Middle frontal gyrus (tissue), 1 donor: ENCODE results near the gene GCNA.

Source experiments
- DNase-seq: peaks from one replicate; pipeline ENCODE4 v3.0.0-alpha.2; 2015; ENCODE audit warnings: low spot score; ENCODE audit errors: extremely low spot score

The GCNA gene

GRCh38 chrX:71615056-71615455, 36.8 kb downstream of the GCNA start:
- no peak for DNase-seq

- no peak for DNase-seq
Observed at GRCh38 chrX:71615954-71616353, 37.7 kb downstream of the GCNA start.

GRCh38 chrX:71616672-71617529, 38.7 kb downstream of the GCNA start:
- DNase-seq: no peak

GRCh38 chrX:71617742-71618141, 39.5 kb downstream of the GCNA start:
- no peak for DNase-seq

GRCh38 chrX:71618303-71618721, 40.1 kb downstream of the GCNA start, which contains the start of gene CXCR3:
Gene CXCR3, minus strand, starts transcription at chrX:71618511. Its CDS starts 62 bp downstream, at chrX:71618449.
- DNase-seq: no peak

GRCh38 chrX:71618787-71619186, 40.5 kb downstream of the GCNA start:
- no peak for DNase-seq

- no peak for DNase-seq
Observed at GRCh38 chrX:71619193-71619592, 41.0 kb downstream of the GCNA start.

GRCh38 chrX:71619986-71620385, 41.7 kb downstream of the GCNA start:
- DNase-seq: no peak

- no peak for DNase-seq
Observed at GRCh38 chrX:71621603-71622002, 43.4 kb downstream of the GCNA start.

GRCh38 chrX:71622032-71622575, 43.9 kb downstream of the GCNA start:
- no peak for DNase-seq

GRCh38 chrX:71622576-71623450, 44.6 kb downstream of the GCNA start:
- no peak for DNase-seq

- no peak for DNase-seq
Observed at GRCh38 chrX:71623714-71624113, 45.5 kb downstream of the GCNA start.

GRCh38 chrX:71625471-71625870, 47.2 kb downstream of the GCNA start:
- no peak for DNase-seq

- no peak for DNase-seq
Observed at GRCh38 chrX:71626576-71626975, 48.3 kb downstream of the GCNA start.

GRCh38 chrX:71627588-71628404, 49.6 kb downstream of the GCNA start:
- DNase-seq: no peak

- no peak for DNase-seq
Observed at GRCh38 chrX:71629467-71629866, 51.2 kb downstream of the GCNA start.

- DNase-seq: no peak
Observed at GRCh38 chrX:71632923-71633657, 54.9 kb downstream of the GCNA start.

- DNase-seq: no peak
Observed at GRCh38 chrX:71634366-71634765, 56.1 kb downstream of the GCNA start.

GRCh38 chrX:71636438-71637252, 58.4 kb downstream of the GCNA start:
- peak; percentile 4 for DNase-seq

GRCh38 chrX:71637253-71637618, 59.0 kb downstream of the GCNA start:
- no peak for DNase-seq
